CD4-positive, alpha-beta T cell treated with Interleukin-17A for 1 hour (primary cell): ENCODE data around the gene ANAPC16.
"Not testable (repeated sequence)": the region's sequence is repeated elsewhere in the genome, so short reads cannot be mapped to it uniquely, and the experiment has no call there.

Experiments used
- DNase-seq: peaks from one replicate; pipeline ENCODE4 v3.0.0-alpha.2; 2020

The ANAPC16 gene

GRCh38 chr10:72265990-72266865 is 50.4 kb downstream of the ANAPC16 start:
- DNase-seq, result no peak

GRCh38 chr10:72267381-72267780 is 51.6 kb downstream of the ANAPC16 start:
- no peak for DNase-seq

- DNase-seq, result no peak
These were observed 52.1 kb downstream of the ANAPC16 start for GRCh38 chr10:72267819-72268399.

GRCh38 chr10:72268475-72269200 is 52.8 kb downstream of the ANAPC16 start:
- DNase-seq, result not testable (repeated sequence)

- DNase-seq, result no peak
These were observed 54.9 kb downstream of the ANAPC16 start for GRCh38 chr10:72270607-72271281.

- DNase-seq, result peak; percentile 35
These were observed 57.0 kb downstream of the ANAPC16 start for GRCh38 chr10:72272689-72273409.

GRCh38 chr10:72273410-72274212 is 57.8 kb downstream of the ANAPC16 start, which contains the start of gene DDIT4:
Gene DDIT4, plus strand, starts transcription at chr10:72273924. Its CDS starts 293 bp downstream, at chr10:72274217.
- DNase-seq, result peak; percentile 98

DNA sequence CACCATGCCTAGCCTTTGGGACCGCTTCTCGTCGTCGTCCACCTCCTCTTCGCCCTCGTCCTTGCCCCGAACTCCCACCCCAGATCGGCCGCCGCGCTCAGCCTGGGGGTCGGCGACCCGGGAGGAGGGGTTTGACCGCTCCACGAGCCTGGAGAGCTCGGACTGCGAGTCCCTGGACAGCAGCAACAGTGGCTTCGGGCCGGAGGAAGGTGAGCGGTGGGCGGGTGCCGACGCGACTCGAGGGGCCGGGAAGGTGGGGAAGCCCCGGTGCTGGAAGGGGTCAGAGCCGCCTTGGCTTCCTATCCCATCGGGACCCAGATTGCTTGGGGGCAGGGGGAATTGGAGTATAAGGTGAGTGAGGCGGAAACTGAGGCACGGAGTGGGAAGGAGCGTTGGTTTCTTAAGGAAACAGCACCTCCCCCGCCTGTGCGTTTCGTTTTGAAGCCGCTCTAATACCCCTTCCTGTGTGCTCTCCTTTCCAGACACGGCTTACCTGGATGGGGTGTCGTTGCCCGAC is 58.5 kb downstream of the ANAPC16 start:
- DNase-seq, result no peak

DNA sequence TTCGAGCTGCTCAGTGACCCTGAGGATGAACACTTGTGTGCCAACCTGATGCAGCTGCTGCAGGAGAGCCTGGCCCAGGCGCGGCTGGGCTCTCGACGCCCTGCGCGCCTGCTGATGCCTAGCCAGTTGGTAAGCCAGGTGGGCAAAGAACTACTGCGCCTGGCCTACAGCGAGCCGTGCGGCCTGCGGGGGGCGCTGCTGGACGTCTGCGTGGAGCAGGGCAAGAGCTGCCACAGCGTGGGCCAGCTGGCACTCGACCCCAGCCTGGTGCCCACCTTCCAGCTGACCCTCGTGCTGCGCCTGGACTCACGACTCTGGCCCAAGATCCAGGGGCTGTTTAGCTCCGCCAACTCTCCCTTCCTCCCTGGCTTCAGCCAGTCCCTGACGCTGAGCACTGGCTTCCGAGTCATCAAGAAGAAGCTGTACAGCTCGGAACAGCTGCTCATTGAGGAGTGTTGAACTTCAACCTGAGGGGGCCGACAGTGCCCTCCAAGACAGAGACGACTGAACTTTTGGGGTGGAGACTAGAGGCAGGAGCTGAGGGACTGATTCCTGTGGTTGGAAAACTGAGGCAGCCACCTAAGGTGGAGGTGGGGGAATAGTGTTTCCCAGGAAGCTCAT is 59.0 kb downstream of the ANAPC16 start:
- peak; percentile 78 for DNase-seq

DNA sequence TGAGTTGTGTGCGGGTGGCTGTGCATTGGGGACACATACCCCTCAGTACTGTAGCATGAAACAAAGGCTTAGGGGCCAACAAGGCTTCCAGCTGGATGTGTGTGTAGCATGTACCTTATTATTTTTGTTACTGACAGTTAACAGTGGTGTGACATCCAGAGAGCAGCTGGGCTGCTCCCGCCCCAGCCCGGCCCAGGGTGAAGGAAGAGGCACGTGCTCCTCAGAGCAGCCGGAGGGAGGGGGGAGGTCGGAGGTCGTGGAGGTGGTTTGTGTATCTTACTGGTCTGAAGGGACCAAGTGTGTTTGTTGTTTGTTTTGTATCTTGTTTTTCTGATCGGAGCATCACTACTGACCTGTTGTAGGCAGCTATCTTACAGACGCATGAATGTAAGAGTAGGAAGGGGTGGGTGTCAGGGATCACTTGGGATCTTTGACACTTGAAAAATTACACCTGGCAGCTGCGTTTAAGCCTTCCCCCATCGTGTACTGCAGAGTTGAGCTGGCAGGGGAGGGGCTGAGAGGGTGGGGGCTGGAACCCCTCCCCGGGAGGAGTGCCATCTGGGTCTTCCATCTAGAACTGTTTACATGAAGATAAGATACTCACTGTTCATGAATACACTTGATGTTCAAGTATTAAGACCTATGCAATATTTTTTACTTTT is 59.7 kb downstream of the ANAPC16 start:
- DNase-seq, result peak; percentile 18

DNA sequence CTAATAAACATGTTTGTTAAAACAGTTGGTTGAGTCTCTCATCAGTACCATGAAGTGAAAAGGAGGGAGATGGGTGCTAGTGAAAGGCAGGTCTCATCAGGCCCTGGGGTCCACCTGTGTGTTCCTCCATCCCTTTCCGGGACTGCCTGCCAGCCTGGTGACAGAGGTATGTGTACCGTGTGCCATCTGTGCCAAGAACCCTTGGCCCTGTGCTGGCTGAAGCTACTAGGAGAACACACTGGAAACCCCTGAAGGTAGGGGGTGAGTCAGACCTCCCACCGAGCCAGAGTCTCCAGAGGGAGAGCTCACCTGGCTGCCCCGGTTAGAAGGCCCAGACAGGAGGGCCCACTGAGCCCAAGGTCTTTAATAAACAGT is 60.2 kb downstream of the ANAPC16 start:
- DNase-seq, result peak; percentile 19

GRCh38 chr10:72276421-72277339 is 60.9 kb downstream of the ANAPC16 start:
- no peak for DNase-seq

DNA sequence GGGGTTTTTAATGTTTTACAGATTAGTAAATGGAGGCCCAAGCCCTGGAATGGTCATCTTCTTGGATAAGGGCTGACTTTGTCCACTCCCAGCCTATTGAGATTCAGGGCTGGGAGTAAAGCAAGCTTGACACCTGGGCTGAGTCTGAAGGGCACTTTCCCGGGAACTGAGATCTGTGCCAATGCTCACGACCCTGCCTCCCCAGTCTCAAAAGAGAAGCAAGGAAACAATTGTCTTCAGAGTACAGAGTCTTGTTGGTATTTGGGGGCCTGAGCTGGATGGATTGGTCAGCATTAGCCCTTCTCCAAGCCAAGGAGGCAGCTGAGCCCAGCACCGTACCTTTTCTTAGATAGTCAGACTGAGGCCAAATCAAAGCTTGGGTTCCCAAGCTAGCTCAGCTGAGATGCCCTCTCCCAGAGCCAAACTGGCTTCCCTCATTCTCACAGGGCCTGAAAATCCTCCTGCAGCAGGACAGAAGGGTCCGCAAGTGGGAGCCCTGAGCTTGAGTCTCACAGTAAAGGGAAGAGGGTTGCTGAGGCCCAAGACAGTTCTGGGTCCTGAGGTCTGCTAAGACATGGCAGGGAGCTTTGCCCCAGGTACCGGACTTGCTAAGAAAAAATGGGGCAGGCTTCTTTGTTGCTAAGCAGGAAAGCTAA is 61.7 kb downstream of the ANAPC16 start:
- DNase-seq, result no peak

- no peak for DNase-seq
These were observed 62.3 kb downstream of the ANAPC16 start for GRCh38 chr10:72277996-72278667.

- DNase-seq, result no peak
These were observed 63.0 kb downstream of the ANAPC16 start for GRCh38 chr10:72278668-72279393.

DNA sequence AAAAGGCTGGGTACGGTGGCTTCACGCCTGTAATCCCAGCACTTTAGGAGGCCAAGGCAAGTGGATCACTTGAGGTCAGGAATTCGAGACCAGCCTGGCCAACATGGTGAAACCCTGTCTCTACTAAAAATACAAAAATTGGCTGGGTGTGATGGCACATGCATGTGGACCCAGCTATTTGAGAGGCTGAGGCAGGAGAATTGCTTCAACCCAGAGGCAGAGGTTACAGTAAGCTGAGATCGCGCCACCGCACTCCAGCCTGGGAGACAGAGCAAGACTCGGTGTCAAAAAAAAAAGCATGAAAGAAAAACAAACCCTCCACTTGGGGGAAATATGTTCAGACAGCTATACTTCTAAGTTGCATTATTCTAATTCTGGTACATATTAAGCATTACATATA is 63.8 kb downstream of the ANAPC16 start:
- DNase-seq, result not testable (repeated sequence)

DNA sequence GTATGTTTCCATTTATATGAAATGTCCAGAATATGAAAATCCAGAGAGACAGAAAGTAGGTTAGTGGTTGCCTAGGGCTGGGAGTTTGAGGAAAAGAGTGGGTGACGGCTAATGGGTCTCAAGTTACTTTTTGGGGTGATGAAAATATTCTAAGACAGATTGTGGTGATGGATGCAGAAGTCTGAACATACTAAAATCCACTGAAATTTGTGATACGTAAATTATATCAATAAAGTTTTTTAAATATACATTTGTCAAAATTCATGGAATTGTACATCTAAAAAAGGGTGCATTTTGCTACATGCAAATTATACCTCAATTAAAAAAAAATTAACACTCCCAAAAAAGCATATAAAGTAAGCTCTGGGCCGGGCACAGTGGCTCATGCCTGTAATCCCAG is 67.3 kb downstream of the ANAPC16 start:
- DNase-seq, result no peak
